ENCODE results near the gene DNMT1. TPM values are rescaled to one million over a fixed set of nuclear protein-coding genes. Genes with fewer than 3 reads are reported as not detected.

Gene DNMT1
- total RNA-seq, 2 experiments from 2014 or later = 372 to 379 TPM

DNA sequence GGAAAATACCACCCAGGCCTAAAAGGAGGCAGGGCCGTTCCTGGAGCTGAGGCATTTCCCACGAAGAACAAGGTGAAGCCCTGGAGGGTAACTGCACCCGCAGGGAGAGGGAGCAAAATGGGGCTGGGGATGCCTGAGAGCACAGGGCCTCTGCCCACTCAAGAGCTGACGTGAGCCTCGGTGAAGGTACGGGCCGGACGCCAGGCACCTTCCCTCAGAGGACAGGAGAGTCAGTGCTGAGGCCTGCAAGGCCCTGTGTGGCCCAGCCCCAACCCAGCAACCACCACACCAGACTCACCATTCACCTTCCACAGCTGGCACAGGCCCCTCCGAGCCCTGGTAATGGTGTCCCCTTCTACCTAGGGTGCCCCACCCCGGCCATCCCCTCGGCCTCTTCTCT lies 36.3 kb downstream of the DNMT1 start:
- ChIA-PET CTCF (interaction anchor here (1.3 kb wide), 1 partner anchor 92 kb away, joined by 3 read pairs; no protein-coding TSS in a partner anchor), POLR2A (interaction anchor here (0.9 to 1.5 kb wide), 5 partner anchors 12 to 78 kb away, joined by 3 to 5 read pairs (median 3); no protein-coding TSS in a partner anchor)
- no peak overlapping the region for H3K27ac Mint-ChIP-seq
- no peaks in the 10 kb centered on the region for H3K27me3 Mint-ChIP-seq
- peaks cover 70% of the 10 kb centered on the region for H3K36me3 Mint-ChIP-seq (ENCODE audit: low read depth)
- H3K4me3 Mint-ChIP-seq = no peak overlapping the region
- H3K4me1 Mint-ChIP-seq (ENCODE audit: low read depth) = no peaks in the 10 kb centered on the region
- intact Hi-C loops (cut with micrococcal nuclease) = no loop called here
- H3K9me3 Mint-ChIP-seq = no peaks in the 10 kb centered on the region
- DNase-seq = no peak
- no peak for ATAC-seq
- TF ChIP-seq, protein P1, sequence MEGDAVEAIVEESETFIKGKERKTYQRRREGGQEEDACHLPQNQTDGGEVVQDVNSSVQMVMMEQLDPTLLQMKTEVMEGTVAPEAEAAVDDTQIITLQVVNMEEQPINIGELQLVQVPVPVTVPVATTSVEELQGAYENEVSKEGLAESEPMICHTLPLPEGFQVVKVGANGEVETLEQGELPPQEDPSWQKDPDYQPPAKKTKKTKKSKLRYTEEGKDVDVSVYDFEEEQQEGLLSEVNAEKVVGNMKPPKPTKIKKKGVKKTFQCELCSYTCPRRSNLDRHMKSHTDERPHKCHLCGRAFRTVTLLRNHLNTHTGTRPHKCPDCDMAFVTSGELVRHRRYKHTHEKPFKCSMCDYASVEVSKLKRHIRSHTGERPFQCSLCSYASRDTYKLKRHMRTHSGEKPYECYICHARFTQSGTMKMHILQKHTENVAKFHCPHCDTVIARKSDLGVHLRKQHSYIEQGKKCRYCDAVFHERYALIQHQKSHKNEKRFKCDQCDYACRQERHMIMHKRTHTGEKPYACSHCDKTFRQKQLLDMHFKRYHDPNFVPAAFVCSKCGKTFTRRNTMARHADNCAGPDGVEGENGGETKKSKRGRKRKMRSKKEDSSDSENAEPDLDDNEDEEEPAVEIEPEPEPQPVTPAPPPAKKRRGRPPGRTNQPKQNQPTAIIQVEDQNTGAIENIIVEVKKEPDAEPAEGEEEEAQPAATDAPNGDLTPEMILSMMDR (IDR thresholded peaks at IDR 0.05) = no peak

DNA sequence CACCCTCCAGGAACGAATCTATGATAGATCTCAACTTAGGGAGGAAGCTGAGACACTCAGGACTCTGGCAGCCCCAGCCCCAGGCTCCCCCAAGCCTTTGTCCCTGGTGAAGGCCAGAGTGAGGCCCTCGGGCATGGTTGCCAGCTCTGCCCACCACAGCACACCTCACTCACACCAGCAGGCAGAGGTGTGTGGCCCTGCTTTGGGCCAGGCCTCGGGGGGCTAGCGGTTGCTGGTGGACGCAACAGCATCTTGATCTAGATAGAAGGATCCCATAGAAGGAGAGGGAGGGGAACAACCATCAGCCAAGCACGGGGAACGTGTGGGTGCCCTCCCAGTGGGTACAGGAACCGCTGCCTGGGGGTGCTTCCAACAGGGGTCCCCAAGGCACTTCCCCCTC lies 36.7 kb downstream of the DNMT1 start:
- TF ChIP-seq, protein P1 (IDR thresholded peaks at IDR 0.05) = no peak
- Mint-ChIP-seq H3K4me1 (ENCODE audit: low read depth) (no peaks in the 10 kb centered on the region), H3K9me3 (no peaks in the 10 kb centered on the region), H3K27me3 (no peaks in the 10 kb centered on the region), H3K36me3 (ENCODE audit: low read depth) (peaks cover 68% of the 10 kb centered on the region), H3K4me3 (no peak overlapping the region), H3K27ac (no peak overlapping the region)
- ChIA-PET CTCF (interaction anchor here (1.2 kb wide), 1 partner anchor 92 kb away, joined by 4 read pairs; no protein-coding TSS in a partner anchor), POLR2A (interaction anchor here (0.7 to 1.3 kb wide), 6 partner anchors 13 to 43 kb away, joined by 3 to 5 read pairs (median 3); no protein-coding TSS in a partner anchor)
- DNase-seq = no peak
- intact Hi-C loops (cut with micrococcal nuclease) = no loop called here
- no peak for ATAC-seq

DNA sequence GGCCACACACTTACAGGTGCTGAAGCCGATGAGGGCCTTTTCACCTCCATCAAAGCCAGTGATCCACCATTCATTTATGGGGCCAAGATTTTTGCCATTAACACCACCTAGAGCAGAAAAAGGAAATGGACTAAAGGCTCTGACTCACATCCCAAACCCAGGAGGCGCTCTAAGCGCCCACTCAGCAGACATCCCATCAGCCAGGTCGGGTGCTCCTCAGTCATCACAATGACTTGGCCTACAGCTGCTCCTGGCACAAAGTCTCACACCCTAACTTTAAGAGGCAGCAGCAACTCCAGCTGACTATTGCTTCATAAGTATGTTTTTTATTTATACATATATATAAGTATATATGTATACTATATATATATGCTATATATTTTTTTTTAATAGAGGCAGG lies 38.9 kb downstream of the DNMT1 start:
- Mint-ChIP-seq H3K27ac (no peak overlapping the region), H3K36me3 (ENCODE audit: low read depth) (peaks cover 73% of the 10 kb centered on the region), H3K9me3 (no peaks in the 10 kb centered on the region), H3K27me3 (no peaks in the 10 kb centered on the region), H3K4me1 (ENCODE audit: low read depth) (no peaks in the 10 kb centered on the region), H3K4me3 (no peak overlapping the region)
- TF ChIP-seq, protein P1 (IDR thresholded peaks at IDR 0.05) = no peak
- no peak for DNase-seq
- ChIA-PET CTCF (no interaction called here), POLR2A (interaction anchor here (1.1 kb wide), 1 partner anchor 9 kb away, joined by 3 read pairs; no protein-coding TSS in a partner anchor)
- intact Hi-C loops (cut with micrococcal nuclease) = no loop called here
- peak; percentile 24 for ATAC-seq

DNA sequence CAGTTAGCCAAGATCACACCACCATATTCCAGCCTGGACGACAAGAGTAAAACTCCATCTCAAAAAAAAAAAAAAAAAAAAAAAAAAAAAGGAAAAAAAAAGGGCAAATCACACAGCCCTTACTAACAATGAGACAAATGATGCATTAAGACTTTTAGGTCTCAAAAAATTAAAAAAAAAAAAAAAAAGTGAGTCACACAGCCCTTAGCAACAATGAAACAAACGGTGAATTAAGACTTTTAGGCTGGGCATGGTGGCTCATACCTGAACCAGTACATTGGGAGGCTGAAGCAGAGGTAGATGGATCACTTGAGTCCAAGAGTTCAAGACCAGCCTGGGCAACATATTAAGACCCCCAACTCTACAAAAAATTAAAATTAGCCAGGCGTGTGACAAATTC lies 42.7 kb downstream of the DNMT1 start:
- CTCF ChIA-PET = no interaction called here
- POLR2A ChIA-PET = interaction anchor here (1.3 kb wide), 1 partner anchor 14 kb away, joined by 4 read pairs; no protein-coding TSS in a partner anchor
- ATAC-seq (no peak), DNase-seq (no peak)
- intact Hi-C loops (cut with micrococcal nuclease) = no loop called here
- Mint-ChIP-seq H3K4me3 (no peak overlapping the region), H3K36me3 (ENCODE audit: low read depth) (peaks cover 65% of the 10 kb centered on the region), H3K27me3 (no peaks in the 10 kb centered on the region), H3K9me3 (no peaks in the 10 kb centered on the region), H3K27ac (no peak overlapping the region), H3K4me1 (ENCODE audit: low read depth) (no peaks in the 10 kb centered on the region)
- TF ChIP-seq, protein P1 (IDR thresholded peaks at IDR 0.05) = no peak

DNA sequence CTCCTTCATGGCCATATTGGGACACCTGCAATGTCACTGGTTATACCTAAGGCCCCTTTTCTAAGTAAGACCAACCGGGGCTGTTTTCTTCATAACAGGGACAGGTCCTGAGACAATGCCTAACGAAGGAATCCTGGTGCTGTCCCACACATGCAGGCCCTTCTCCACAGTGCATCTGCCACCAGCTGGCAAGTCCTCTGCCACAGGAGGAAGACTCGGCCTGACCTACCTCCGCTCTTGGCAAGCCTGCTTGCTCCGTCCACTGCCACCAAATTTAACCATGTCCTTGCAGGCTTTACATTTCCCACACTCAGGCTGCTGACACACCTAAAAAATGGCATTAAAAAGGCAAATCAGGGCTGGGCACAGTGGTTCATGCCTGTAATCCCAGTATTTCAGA lies 43.2 kb downstream of the DNMT1 start:
- ChIA-PET POLR2A (interaction anchor here (0.5 to 1.3 kb wide), 3 partner anchors 15 to 132 kb away, joined by 3 to 4 read pairs (median 3); partner anchors contain the start of gene DNMT1), CTCF (no interaction called here)
- Mint-ChIP-seq H3K4me3 (no peak overlapping the region), H3K27me3 (no peaks in the 10 kb centered on the region), H3K27ac (no peak overlapping the region), H3K36me3 (ENCODE audit: low read depth) (peaks cover 64% of the 10 kb centered on the region), H3K4me1 (ENCODE audit: low read depth) (peaks cover 1% of the 10 kb centered on the region), H3K9me3 (no peaks in the 10 kb centered on the region)
- intact Hi-C loops (cut with micrococcal nuclease) = no loop called here
- TF ChIP-seq, protein P1 (IDR thresholded peaks at IDR 0.05) = no peak
- DNase-seq (no peak), ATAC-seq (no peak)
